Activated T-cell treated with anti-CD3 and anti-CD28 coated beads, Interleukin-2, amount 50 U/mL, for 1 hour (primary cell): ENCODE measurements around the gene SELENOW.
"Not testable (repeated sequence)": the region's sequence is repeated elsewhere in the genome, so short reads cannot be mapped to it uniquely, and the experiment has no call there.

Source experiments
- DNase-seq: peaks from one replicate; pipeline ENCODE4 v3.0.0-alpha.2; 2020

Gene SELENOW

GRCh38 chr19:47756953-47757608, 21.4 kb upstream of the SELENOW start:
- no peak for DNase-seq

GRCh38 chr19:47757617-47758442, 20.7 kb upstream of the SELENOW start:
- no peak for DNase-seq

GRCh38 chr19:47758443-47758804, 20.1 kb upstream of the SELENOW start:
- DNase-seq = no peak

- no peak for DNase-seq
These were observed 17.9 kb upstream of the SELENOW start for GRCh38 chr19:47760632-47760999.

GRCh38 chr19:47761566-47761965, 16.9 kb upstream of the SELENOW start:
- no peak for DNase-seq

GRCh38 chr19:47762151-47762550, 16.4 kb upstream of the SELENOW start:
- DNase-seq = no peak

GRCh38 chr19:47762615-47763308, 15.7 kb upstream of the SELENOW start:
- no peak for DNase-seq

GRCh38 chr19:47764705-47765104, 13.8 kb upstream of the SELENOW start:
- DNase-seq = not testable (repeated sequence)

- peak; percentile 54 for DNase-seq
These were observed 12.8 kb upstream of the SELENOW start for GRCh38 chr19:47765523-47766358.

- no peak for DNase-seq
These were observed 12.2 kb upstream of the SELENOW start for GRCh38 chr19:47766359-47766620.

GRCh38 chr19:47766670-47767069, 11.8 kb upstream of the SELENOW start:
- no peak for DNase-seq

- no peak for DNase-seq
These were observed 11.2 kb upstream of the SELENOW start for GRCh38 chr19:47767349-47767748.

GRCh38 chr19:47768604-47769003, 9.9 kb upstream of the SELENOW start:
- DNase-seq = no peak

- DNase-seq = no peak
These were observed 9.0 kb upstream of the SELENOW start for GRCh38 chr19:47769534-47769933.

GRCh38 chr19:47771291-47771690, 7.2 kb upstream of the SELENOW start:
- not testable (repeated sequence) for DNase-seq

- no peak for DNase-seq
These were observed 1.9 kb upstream of the SELENOW start for GRCh38 chr19:47776568-47776967.

- DNase-seq = not testable (repeated sequence)
These were observed 1.1 kb upstream of the SELENOW start for GRCh38 chr19:47777245-47778048.

GRCh38 chr19:47778954-47779351, 450 bp downstream of the SELENOW start:
- peak; percentile 46 for DNase-seq

- DNase-seq = no peak
These were observed 1.2 kb downstream of the SELENOW start for GRCh38 chr19:47779524-47780214.

- DNase-seq = no peak
These were observed 1.7 kb downstream of the SELENOW start for GRCh38 chr19:47780215-47780551.

GRCh38 chr19:47781590-47782262, 3.2 kb downstream of the SELENOW start:
- no peak for DNase-seq
